SJCRH30 (cell line): ENCODE results near the gene IFNL3. TPM values are rescaled to one million over a fixed set of nuclear protein-coding genes. Genes with fewer than 3 reads are reported as not detected.

Experiments used
- DNase-seq, 2 experiments: peaks; one replicate each; pipeline ENCODE4 v3.0.0-alpha.2; 2015 to 2020
- H3K27ac ChIP-seq: fragments of 250-450 bp; sonication (Bioruptor Pico); 2 replicates; pipeline ENCODE4 v1.5.1; 2020; ENCODE audit warnings: mild to moderate bottlenecking, moderate library complexity
- H3K27me3 ChIP-seq: fragments of 250-450 bp; sonication (Bioruptor Pico); 2 replicates; pipeline ENCODE4 v1.5.1; 2020; ENCODE audit warnings: mild to moderate bottlenecking, moderate library complexity
- H3K36me3 ChIP-seq: fragments of 250-450 bp; sonication (Bioruptor Pico); 2 replicates; pipeline ENCODE4 v1.5.1; 2020; ENCODE audit warnings: mild to moderate bottlenecking, moderate library complexity
- H3K4me1 ChIP-seq: fragments of 250-450 bp; sonication (Bioruptor Pico); 2 replicates; pipeline ENCODE4 v1.5.1; 2020; ENCODE audit warnings: mild to moderate bottlenecking, moderate library complexity
- H3K4me3 ChIP-seq: fragments of 250-450 bp; sonication (Bioruptor Pico); 2 replicates; pipeline ENCODE4 v1.5.1; 2020; ENCODE audit warnings: mild to moderate bottlenecking, moderate library complexity
- H3K9me3 ChIP-seq: fragments of 250-450 bp; sonication (Bioruptor Pico); replicated peaks from 2 replicates; pipeline ENCODE4 v1.5.1; 2020; ENCODE audit warnings: mild to moderate bottlenecking, moderate library complexity
- total RNA-seq: library from RNA; depleted of rRNA; stranded (reverse); fragments of >200 nt; shearing (Covaris generic); gene quantifications from 2 replicates; pipeline ENCODE4 v1.2.3, GENCODE V29; 2014

IFNL3 gene
- total RNA-seq, 1 experiment from 2014 or later = not detected

GRCh38 chr19:39264306-39265290 is 19.8 kb upstream of the IFNL3 start:
- Histone ChIP-seq H3K27me3 (no peaks in the 10 kb centered on the region), H3K4me1 (no peaks in the 10 kb centered on the region), H3K4me3 (no peak overlapping the region), H3K9me3 (no peaks in the 10 kb centered on the region), H3K27ac (no peak overlapping the region), H3K36me3 (no peaks in the 10 kb centered on the region)
- no peak for DNase-seq

GRCh38 chr19:39263912-39264305 is 19.1 kb upstream of the IFNL3 start:
- Histone ChIP-seq H3K4me3 (no peak overlapping the region), H3K27me3 (no peaks in the 10 kb centered on the region), H3K9me3 (no peaks in the 10 kb centered on the region), H3K4me1 (no peaks in the 10 kb centered on the region), H3K36me3 (no peaks in the 10 kb centered on the region), H3K27ac (no peak overlapping the region)
- DNase-seq = no peak

- DNase-seq = no peak
- no peaks in the 10 kb centered on the region for H3K9me3 ChIP-seq
These were observed 17.7 kb upstream of the IFNL3 start for GRCh38 chr19:39262496-39262895.

GRCh38 chr19:39261704-39262103 is 16.9 kb upstream of the IFNL3 start:
- Histone ChIP-seq H3K4me3 (no peak overlapping the region), H3K27me3 (0 out of 2 replicates have a peak, but pooled peaks cover 2% of the 10 kb centered on the region), H3K36me3 (no peaks in the 10 kb centered on the region), H3K27ac (no peak overlapping the region), H3K4me1 (no peaks in the 10 kb centered on the region), H3K9me3 (no peaks in the 10 kb centered on the region)
- no peak for DNase-seq

More at GRCh38 chr19:39262496-39262895, 17.7 kb upstream of the IFNL3 start:
- no peak overlapping the region for H3K4me3 ChIP-seq
- H3K27me3 ChIP-seq = 0 out of 2 replicates have a peak, but pooled peaks cover 2% of the 10 kb centered on the region
- no peak overlapping the region for H3K27ac ChIP-seq
- no peaks in the 10 kb centered on the region for H3K4me1 ChIP-seq
- no peaks in the 10 kb centered on the region for H3K36me3 ChIP-seq

- Histone ChIP-seq H3K4me3 (no peak overlapping the region), H3K9me3 (no peaks in the 10 kb centered on the region), H3K36me3 (no peaks in the 10 kb centered on the region), H3K27me3 (peaks cover 11% of the 10 kb centered on the region; the same call in 1 of the 2 replicates), H3K27ac (no peak overlapping the region), H3K4me1 (no peaks in the 10 kb centered on the region)
- DNase-seq = no peak
These were observed 12.4 kb upstream of the IFNL3 start for GRCh38 chr19:39257227-39257626.

- H3K9me3 ChIP-seq = no peaks in the 10 kb centered on the region; the same call in 1 of the 2 replicates
- no peaks in the 10 kb centered on the region for H3K4me1 ChIP-seq
- no peak for DNase-seq
- H3K4me3 ChIP-seq = no peak overlapping the region
- H3K27me3 ChIP-seq = peaks cover 11% of the 10 kb centered on the region; the same call in 1 of the 2 replicates
- no peak overlapping the region for H3K27ac ChIP-seq
- H3K36me3 ChIP-seq = no peaks in the 10 kb centered on the region
These were observed 9.9 kb upstream of the IFNL3 start for GRCh38 chr19:39254531-39255345.

GRCh38 chr19:39253374-39254149 is 8.8 kb upstream of the IFNL3 start:
- Histone ChIP-seq H3K36me3 (no peaks in the 10 kb centered on the region), H3K27me3 (peaks cover 11% of the 10 kb centered on the region; the same call in 1 of the 2 replicates), H3K4me3 (no peak overlapping the region), H3K27ac (no peak overlapping the region), H3K4me1 (no peaks in the 10 kb centered on the region), H3K9me3 (no peaks in the 10 kb centered on the region; the same call in 1 of the 2 replicates)
- no peak for DNase-seq

GRCh38 chr19:39252458-39252857 is 7.7 kb upstream of the IFNL3 start:
- H3K9me3 ChIP-seq = no peaks in the 10 kb centered on the region; the same call in 1 of the 2 replicates
- H3K4me1 ChIP-seq = no peaks in the 10 kb centered on the region
- H3K4me3 ChIP-seq = no peak overlapping the region
- no peak for DNase-seq
- no peak overlapping the region for H3K27ac ChIP-seq
- H3K27me3 ChIP-seq = peaks cover 8% of the 10 kb centered on the region; the same call in 1 of the 2 replicates
- no peaks in the 10 kb centered on the region for H3K36me3 ChIP-seq

GRCh38 chr19:39251846-39252245 is 7.0 kb upstream of the IFNL3 start:
- Histone ChIP-seq H3K27me3 (peaks cover 8% of the 10 kb centered on the region; the same call in 1 of the 2 replicates), H3K9me3 (no peaks in the 10 kb centered on the region; the same call in 1 of the 2 replicates), H3K4me3 (no peak overlapping the region), H3K36me3 (no peaks in the 10 kb centered on the region), H3K27ac (no peak overlapping the region), H3K4me1 (no peaks in the 10 kb centered on the region)
- DNase-seq = no peak

GRCh38 chr19:39251081-39251480 is 6.3 kb upstream of the IFNL3 start:
- H3K4me1 ChIP-seq = no peaks in the 10 kb centered on the region
- H3K27ac ChIP-seq = no peak overlapping the region
- no peak for DNase-seq
- no peaks in the 10 kb centered on the region; the same call in 1 of the 2 replicates for H3K9me3 ChIP-seq
- no peaks in the 10 kb centered on the region for H3K36me3 ChIP-seq
- H3K4me3 ChIP-seq = no peak overlapping the region
- peaks cover 7% of the 10 kb centered on the region; the same call in 1 of the 2 replicates for H3K27me3 ChIP-seq

GRCh38 chr19:39248806-39249205 is 4.0 kb upstream of the IFNL3 start, which contains the start of gene IFNL4:
Gene IFNL4 (minus strand): TSS chr19:39248856.
- Histone ChIP-seq H3K36me3 (no peaks in the 10 kb centered on the region), H3K27ac (no peak within 1 kb of the TSS), H3K4me1 (no peaks in the 10 kb centered on the region), H3K27me3 (no peaks in the 10 kb centered on the region; the same call in 1 of the 2 replicates), H3K4me3 (no peak within 1 kb of the TSS), H3K9me3 (no peaks in the 10 kb centered on the region; the same call in 1 of the 2 replicates)
- DNase-seq = no peak

- Histone ChIP-seq H3K4me1 (no peaks in the 10 kb centered on the region), H3K9me3 (no peaks in the 10 kb centered on the region; the same call in 1 of the 2 replicates), H3K27ac (no peak overlapping the region), H3K4me3 (no peak overlapping the region), H3K36me3 (no peaks in the 10 kb centered on the region), H3K27me3 (no peaks in the 10 kb centered on the region; the same call in 1 of the 2 replicates)
- no peak for DNase-seq
These were observed 3.2 kb upstream of the IFNL3 start for GRCh38 chr19:39247701-39248664.
